Right lung (tissue), 5 donors: ENCODE data around the gene MYL6. TPM values are rescaled to one million over a fixed set of nuclear protein-coding genes. Genes with fewer than 3 reads are reported as not detected.
A peak's percentile ranks its signal among the peaks of the same experiment; 100 is the strongest.
"Not testable (repeated sequence)": the region's sequence is repeated elsewhere in the genome, so short reads cannot be mapped to it uniquely, and the experiment has no call there.

Experiments
- DNase-seq, 2 donors: peaks; one replicate each; pipeline ENCODE4 v3.0.0-alpha.2; 2013
- polyA plus RNA-seq, 5 donors: library from polyadenylated mRNA; unstranded; fragments of 120-200 nt; gene quantifications; one replicate each; pipeline versions ENCODE4 v1.2.1 to v1.2.3, GENCODE V29; 2013; ENCODE audit warnings: inconsistent platforms in 1 of 5, low replicate concordance in 1 of 5; ENCODE audit not compliant: insufficient read length in 5 of 5, insufficient read depth in 1 of 5

MYL6 gene
- polyA plus RNA-seq, 5 donors, result 1,819 to 2,542 (median 2,207) TPM

- no peak for DNase-seq
These were observed 14.7 kb downstream of the MYL6 start for GRCh38 chr12:56172839-56173238.

GRCh38 chr12:56178347-56178746, 20.2 kb downstream of the MYL6 start:
- DNase-seq, result no peak

GRCh38 chr12:56186957-56187356, 28.8 kb downstream of the MYL6 start:
- DNase-seq, result no peak

- DNase-seq, result no peak
These were observed 30.1 kb downstream of the MYL6 start for GRCh38 chr12:56188131-56188777.

GRCh38 chr12:56188778-56189098, 30.6 kb downstream of the MYL6 start:
- no peak for DNase-seq

GRCh38 chr12:56189099-56189917, 31.1 kb downstream of the MYL6 start, which contains the start of gene SMARCC2:
Gene SMARCC2 (minus strand): TSS chr12:56189483. CDS start chr12:56189461, 22 bp downstream.
- peak; percentile 80 to 83 for DNase-seq

GRCh38 chr12:56189918-56190694, 31.9 kb downstream of the MYL6 start:
- peak; percentile 90 to 94 for DNase-seq

GRCh38 chr12:56190695-56191155, 32.6 kb downstream of the MYL6 start:
- no peak for DNase-seq

- DNase-seq, result no peak
These were observed 34.4 kb downstream of the MYL6 start for GRCh38 chr12:56192582-56192981.

GRCh38 chr12:56193025-56193578, 34.9 kb downstream of the MYL6 start:
- peak; percentile 38 to 65 for DNase-seq

- DNase-seq, result not testable (repeated sequence)
These were observed 38.8 kb downstream of the MYL6 start for GRCh38 chr12:56196818-56197550.

- DNase-seq, result no peak
These were observed 39.9 kb downstream of the MYL6 start for GRCh38 chr12:56197921-56198635.

- DNase-seq, result no peak
These were observed 40.7 kb downstream of the MYL6 start for GRCh38 chr12:56198836-56199235.

GRCh38 chr12:56202366-56202765, 44.2 kb downstream of the MYL6 start:
- no peak for DNase-seq

- no peak for DNase-seq
These were observed 44.7 kb downstream of the MYL6 start for GRCh38 chr12:56202838-56203237.

- no peak for DNase-seq
These were observed 46.1 kb downstream of the MYL6 start for GRCh38 chr12:56204275-56204674.

- no peak for DNase-seq
These were observed 47.3 kb downstream of the MYL6 start for GRCh38 chr12:56205445-56205844.

- no peak for DNase-seq
These were observed 48.5 kb downstream of the MYL6 start for GRCh38 chr12:56206452-56207166.

- no peak for DNase-seq
These were observed 49.8 kb downstream of the MYL6 start for GRCh38 chr12:56208006-56208405.
